Cortex of kidney (tissue), 1 donor: ENCODE data around the gene ARHGEF10L.

Experiments used
- DNase-seq: peaks from one replicate; lab custom pipeline; 2025; lab: John Stamatoyannopoulos, UW

The ARHGEF10L gene

DNA sequence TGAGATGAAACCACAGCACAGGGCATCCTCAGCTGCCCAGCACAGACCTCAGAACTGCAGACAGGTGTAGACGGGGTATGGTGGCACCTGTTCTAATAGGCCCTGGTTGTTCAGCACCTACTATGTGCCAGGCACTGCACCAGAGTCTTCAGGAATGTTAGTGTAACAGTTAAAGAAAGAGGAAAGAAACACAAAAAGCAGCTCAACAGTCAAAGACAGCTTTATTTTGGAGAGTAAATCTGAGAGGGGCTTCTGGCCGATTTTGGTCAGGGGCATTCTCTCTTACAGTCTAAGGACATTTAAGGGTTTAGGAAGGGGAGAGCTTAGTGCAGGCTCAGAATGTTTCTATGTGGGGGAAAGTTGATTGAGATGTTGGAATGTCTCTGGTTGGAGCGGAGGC is 170.5 kb downstream of the ARHGEF10L start:
- no peak for DNase-seq

GRCh38 chr1:17710889-17711576 is 171.5 kb downstream of the ARHGEF10L start:
- DNase-seq, result no peak

DNA sequence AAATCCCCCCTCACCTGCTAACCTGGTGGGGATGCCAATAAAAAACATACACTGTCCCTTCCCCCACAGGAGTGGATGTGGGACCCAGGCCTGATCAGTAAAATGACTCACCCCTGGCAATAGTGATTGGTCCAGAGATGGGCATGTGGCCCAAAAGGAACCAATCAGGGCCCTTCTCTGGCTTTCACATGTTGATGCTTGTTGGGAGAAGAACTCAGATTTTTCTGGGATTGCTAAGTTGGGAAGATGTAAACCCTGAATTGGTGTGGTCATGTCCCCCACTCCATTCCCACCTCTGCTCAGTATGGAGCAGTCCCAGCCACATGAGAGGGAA is 172.0 kb downstream of the ARHGEF10L start:
- DNase-seq, result no peak

GRCh38 chr1:17711941-17712340 is 172.4 kb downstream of the ARHGEF10L start:
- no peak for DNase-seq

- no peak for DNase-seq
Measured at GRCh38 chr1:17713993-17714392, 174.5 kb downstream of the ARHGEF10L start.

- no peak for DNase-seq
Measured at GRCh38 chr1:17717594-17718535, 178.4 kb downstream of the ARHGEF10L start.

DNA sequence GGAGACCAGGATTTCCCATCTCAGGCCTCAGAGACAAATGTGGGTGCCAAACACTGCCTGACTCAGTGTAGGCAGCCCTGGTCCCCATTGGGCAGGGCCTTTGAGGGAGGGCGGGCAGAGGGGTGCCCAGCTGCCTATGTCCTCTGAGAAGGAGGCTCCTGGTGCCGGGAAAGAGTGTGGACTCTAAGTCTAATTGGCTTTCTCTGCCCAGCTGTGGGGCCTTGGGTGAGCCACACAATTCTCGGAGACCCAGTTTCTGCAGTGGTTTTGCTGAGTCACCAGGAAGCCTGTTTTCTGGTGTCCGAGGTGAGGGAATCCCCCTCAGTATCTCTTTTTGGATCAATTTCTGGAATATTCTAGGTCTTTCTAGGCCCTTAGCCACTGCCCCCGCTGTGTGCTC is 180.4 kb downstream of the ARHGEF10L start:
- no peak for DNase-seq

- no peak for DNase-seq
Measured at GRCh38 chr1:17721444-17721843, 181.9 kb downstream of the ARHGEF10L start.

DNA sequence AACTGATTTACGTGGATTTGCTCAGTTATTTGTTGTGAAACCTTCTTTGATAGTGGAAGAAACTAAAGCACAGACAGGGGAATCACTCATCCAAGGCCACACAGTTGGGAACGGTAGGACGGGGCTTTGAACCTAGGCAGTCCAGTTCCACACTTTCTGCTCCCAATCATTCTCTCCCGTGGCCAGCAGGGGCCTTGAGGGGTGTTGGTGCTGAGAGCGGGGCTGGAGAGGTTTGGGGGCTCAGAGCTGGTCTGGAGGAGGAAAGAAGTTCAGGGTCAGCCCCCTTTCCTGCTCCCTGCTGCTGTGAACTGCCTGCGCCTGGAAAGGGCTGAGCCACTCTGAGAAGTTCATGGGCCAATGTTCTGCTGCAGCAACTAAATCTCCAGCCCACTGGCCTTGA is 184.2 kb downstream of the ARHGEF10L start:
- DNase-seq, result no peak

- DNase-seq, result no peak
Measured at GRCh38 chr1:17724150-17724549, 184.7 kb downstream of the ARHGEF10L start.

- no peak for DNase-seq
Measured at GRCh38 chr1:17725084-17725719, 185.7 kb downstream of the ARHGEF10L start.

DNA sequence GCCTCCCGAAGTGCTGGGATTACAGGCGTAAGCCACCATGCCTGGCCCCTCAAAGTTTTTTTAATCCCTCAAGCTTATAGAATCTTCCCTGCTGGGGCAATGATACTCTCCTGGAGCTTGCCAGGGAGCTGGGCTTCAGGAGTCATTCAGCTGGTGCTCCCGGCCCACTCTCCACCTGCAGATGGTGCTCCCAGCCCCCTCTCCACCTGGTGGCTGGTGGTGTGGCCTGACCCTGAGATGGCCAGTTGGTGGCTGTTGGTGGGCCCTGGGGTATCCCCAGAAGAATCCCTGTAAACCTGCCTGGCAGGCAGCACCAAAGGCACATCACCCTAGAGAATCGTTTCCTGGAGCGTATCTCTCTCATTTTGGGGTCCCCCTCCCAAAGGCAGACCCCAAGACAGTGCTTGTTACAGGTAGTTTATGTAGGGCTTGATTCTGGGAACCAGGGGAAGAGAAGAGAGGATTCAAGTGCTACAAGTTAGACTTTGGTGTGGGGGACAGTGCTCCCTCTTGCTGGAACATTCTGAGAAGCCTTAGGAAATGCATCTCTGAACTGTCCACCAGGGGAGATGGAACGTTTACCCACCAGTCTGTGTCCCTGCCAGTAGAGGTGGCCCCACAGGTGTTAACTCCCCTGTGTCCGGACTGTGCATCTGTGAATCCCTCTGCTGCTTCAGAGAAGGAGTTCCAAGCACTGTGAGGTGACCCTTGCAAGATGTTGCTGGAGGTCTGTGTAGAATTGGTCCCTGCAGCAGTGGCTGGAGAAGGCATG is 186.5 kb downstream of the ARHGEF10L start:
- DNase-seq, result no peak

DNA sequence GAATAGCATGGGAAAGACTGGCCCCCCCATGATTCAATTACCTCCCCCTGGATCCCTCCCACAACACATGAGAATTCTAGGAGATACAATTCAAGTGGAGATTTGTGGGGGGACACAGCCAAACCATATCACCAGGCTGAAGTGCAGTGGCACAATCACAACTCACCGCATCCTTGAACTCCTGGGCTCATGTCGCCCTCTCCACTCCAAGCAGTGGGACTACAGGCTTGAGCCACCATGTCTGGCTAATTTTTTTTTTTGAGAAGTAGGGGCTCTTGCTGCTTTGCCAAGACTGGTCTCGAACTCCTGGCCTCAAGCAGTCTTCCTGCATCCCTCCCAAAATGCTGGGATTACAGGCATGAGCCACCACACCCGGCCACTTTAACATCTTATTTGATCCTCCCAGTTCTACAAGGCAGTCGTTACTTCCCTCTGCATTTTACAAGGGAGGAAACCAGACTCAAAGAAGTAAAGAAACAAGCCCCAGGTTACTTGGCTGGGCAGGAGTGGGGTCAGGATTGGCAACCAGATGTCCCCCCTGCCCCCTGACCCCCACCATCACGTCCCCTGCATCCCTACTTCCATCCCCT is 188.7 kb downstream of the ARHGEF10L start:
- DNase-seq, result no peak

DNA sequence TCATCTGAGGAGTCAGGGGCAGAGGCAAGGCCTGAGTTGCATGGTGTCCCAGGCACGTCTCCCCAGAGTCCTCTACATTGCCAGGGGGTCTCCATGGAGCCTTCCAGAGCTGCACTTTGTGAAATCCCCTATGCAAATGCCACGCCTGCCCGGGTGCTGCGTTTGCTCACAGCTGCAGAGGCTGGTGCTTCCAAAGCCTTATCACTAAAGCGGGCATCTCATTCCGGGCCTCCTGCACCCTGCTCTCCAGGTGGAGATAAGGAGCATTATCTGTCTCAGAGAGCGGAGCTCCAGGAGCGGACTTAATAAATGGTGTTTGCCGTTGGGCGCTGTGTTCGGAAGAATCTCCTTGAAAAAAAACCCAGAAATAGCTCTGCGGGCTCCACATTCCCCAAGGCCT is 189.8 kb downstream of the ARHGEF10L start:
- DNase-seq, result no peak

DNA sequence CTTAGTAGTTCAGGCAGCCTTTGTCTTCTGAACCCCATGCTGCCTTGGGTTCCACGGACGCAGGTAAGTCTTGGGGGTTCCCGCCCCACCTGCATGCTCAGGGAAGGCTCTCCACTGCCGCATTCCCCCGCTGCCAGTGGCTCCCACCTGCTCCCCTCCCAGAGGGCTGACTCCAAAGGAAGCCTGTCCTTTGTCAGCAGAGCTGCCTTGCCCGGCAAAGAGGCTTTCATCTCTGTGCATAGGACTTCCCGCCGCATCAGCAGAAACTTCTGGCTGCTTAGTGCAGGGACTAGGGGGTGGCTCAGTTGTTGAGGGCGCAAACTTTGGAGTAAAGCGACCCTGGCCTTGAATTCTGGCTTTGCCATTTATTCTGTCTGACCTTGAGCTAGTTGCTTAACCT is 190.4 kb downstream of the ARHGEF10L start:
- DNase-seq, result no peak

- no peak for DNase-seq
Measured at GRCh38 chr1:17731460-17731859, 192.0 kb downstream of the ARHGEF10L start.

DNA sequence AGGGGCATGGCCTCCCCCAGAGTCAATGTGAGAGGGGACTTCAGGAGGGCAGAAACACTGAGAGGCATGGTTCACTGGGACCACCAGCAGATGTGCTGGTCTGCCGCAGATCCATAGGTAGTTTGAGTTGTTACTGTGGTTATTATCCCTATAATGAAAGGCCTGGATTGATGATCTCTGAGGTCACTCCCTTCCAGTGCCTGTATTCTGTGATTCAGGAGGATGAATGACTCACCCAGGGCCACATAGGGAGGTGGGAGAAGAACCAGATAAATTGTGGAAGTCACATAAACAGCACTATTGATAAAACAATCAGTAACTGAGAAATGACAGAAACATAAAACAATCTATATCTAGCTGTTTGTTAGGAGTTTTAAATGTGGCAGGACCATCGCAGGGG is 193.0 kb downstream of the ARHGEF10L start:
- no peak for DNase-seq

DNA sequence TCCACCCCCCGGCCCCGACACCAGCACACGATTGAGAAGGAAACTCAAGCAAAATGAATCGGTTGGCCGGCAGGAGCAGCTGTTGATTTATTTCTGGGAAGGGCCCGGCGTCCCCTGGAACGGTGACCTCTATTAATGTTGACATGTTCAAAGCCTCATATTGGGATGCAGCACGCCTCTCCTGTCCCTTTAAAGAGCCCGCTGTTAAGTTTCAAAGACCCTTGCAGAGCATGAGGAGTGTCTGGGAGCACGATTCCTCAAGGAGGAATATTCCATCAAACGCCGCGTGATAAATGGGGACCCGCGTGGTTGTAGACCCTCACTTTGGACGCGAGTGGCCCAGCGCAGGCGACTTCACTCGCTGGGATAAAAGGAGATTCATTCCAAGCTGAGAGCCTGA is 194.2 kb downstream of the ARHGEF10L start:
- no peak for DNase-seq

GRCh38 chr1:17734609-17735008 is 195.1 kb downstream of the ARHGEF10L start:
- DNase-seq, result no peak

- no peak for DNase-seq
Measured at GRCh38 chr1:17735348-17735747, 195.8 kb downstream of the ARHGEF10L start.

- DNase-seq, result no peak
Measured at GRCh38 chr1:17735793-17736192, 196.3 kb downstream of the ARHGEF10L start.

DNA sequence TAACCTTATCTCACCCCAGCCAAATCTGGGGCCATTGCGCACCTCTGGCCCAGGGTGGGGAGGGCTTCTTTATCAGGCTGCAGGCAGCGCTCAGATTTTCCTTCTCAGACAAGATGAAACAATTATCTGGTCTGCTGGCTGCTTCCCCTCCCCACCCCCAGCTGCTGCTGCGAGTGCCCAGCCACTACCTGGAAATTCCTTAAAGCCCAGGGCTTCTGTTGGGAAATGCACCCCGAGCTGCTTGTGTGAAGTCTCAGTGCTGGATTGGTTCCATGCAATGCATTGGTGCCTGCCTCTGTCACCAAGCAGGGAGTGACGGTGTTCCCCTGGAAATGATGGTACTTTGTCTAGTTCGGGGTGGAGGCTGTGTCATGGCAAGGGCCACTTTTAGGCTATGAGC is 197.1 kb downstream of the ARHGEF10L start:
- DNase-seq, result no peak
